HL-60/S4 treated with phorbol 12-myristate 13-acetate at 8.2 ng/mL for 4 days and 3 days (cell line): Measurements from ENCODE around the gene RAB44.

ENCODE experiments used
- in situ Hi-C: fragments of 300-500 bp; cut with MboI; formaldehyde crosslinking; loops from 2 replicates; pipeline ENCODE4 v1.15.0; 2022; ENCODE audit warnings: low sequenced_read_pairs

RAB44 gene

GRCh38 chr6:36685926-36686667 is 11.5 kb upstream of the RAB44 start:
- in situ Hi-C loops = no loop called here

GRCh38 chr6:36686668-36687513 is 10.7 kb upstream of the RAB44 start:
- in situ Hi-C loops = no loop called here

DNA sequence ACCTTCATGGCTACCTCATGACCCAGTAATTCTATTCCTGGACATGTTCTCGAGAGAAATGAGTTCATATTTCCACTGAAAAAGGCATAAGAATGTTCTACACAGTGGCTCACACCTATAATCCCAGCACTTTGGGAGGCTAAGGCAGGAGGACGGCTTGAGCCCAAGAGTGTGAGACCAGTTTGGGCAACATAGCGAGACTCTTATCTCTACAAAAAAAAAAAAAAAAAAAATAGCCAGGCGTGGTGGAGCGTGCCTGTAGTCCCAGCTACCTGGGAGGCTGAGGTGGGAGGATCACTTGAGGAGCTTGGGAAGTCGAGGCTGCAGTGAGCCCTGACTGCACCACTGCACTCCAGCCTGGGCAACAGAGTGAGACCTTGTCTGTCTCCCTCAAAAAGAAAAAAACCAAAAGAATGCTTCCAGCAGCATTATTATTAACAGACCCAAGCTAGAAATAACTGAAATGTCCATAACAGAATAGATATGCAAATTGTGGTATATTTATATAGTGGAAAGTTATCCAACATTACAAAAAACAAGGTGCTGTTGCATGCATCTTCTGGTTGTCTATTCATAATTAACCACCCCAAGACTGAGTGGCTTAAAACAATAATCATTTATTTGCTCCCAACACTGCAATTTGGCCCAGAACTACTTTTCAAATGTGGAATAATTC is 9.4 kb upstream of the RAB44 start:
- in situ Hi-C loops = no loop called here

DNA sequence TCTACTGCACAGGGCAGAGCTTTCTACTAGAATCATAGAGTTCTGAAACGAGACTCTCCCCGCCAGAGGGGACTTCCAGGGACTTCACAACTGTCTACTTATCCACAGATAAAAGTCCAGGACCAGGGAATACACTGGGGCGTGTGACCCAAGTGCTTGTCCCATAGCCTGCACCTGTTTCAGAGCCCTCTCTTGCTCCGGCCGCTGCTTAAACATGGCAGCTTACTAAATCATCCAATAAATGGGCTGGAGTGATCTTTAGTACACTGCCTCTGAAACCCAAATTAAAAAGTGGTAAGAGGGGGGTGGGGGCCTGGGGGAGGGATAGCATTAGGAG is 8.9 kb upstream of the RAB44 start:
- in situ Hi-C loops = no loop called here

- in situ Hi-C loops = no loop called here
Measured at GRCh38 chr6:36691011-36691410, 6.6 kb upstream of the RAB44 start.

DNA sequence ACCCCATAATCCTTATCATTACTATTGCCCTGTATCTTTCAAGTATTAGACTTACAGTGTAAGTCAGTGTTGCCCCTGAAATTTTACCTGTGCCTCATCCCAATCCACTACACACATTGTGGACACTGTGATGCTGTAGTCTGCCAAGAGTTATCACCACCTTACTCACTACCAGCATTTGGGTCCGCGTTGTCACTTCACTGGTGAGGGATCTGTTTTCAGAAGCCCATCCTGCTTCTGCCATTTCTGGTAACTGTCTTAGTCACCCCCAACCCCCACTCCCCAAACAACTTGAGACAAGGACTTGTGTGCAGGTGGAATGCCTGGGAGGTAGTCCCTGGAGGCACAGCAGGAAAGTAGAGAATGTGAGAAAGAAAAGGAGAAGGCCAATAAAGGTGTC is 6.0 kb upstream of the RAB44 start:
- in situ Hi-C loops = no loop called here

DNA sequence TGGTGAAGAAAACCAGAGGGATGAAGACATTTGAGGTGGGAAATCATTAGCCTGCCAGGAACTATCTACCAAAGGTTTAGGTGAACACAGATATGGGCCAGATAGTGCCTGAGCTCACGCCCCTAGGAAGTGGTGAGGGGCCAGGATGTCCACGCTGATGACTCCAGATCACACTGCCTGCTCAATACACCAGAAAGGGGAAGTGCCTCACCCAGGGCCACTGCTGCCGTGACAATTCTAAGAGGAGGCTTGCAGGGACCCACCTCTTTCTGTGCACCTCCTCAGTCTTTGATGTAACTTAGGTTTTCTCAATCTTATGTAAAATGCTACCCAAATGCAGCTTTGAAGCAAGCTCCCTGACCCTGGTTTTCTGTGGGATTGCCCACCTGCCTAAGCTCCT is 5.4 kb upstream of the RAB44 start:
- in situ Hi-C loops = no loop called here

DNA sequence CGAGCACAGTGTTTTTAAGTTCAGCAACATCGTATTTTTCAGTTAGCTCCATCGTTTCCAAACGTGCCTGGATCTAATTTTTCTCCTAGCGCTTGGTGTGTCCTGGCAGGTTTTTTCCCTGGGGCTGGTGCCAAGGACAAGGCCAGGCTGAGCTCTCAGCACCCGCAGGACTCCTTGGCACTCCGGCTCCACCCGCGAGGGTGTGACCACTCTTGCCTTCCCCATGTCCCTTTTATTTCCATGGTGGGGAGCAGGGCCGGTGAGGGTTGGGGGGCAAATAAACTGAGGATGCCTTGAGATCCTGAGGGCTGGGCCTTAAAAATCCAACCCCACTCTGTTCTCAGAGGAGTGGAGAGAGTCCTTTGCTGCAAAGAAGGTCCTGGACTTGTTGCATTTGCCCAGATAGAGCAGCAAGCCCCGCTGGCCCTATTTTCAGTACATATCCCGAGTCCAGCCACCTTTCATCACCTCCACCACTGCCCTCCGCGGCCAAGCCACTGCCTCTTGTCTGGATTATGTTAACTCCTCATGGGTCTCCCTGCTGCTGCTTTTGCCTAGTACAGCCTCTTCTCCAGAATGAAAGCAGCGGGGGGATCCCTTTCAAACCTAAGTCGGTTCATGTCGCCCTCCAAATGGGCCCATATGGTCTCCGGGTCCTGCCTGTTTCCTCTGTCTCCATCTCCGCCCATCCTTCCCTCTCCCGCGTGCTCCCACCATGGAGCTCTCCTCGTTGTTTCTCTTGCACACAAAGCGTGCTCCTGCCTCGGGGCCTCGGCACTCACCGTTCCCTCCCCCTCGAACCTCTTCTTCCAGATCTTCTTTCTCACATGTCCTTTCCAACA is 4.5 kb upstream of the RAB44 start:
- in situ Hi-C loops = no loop called here

DNA sequence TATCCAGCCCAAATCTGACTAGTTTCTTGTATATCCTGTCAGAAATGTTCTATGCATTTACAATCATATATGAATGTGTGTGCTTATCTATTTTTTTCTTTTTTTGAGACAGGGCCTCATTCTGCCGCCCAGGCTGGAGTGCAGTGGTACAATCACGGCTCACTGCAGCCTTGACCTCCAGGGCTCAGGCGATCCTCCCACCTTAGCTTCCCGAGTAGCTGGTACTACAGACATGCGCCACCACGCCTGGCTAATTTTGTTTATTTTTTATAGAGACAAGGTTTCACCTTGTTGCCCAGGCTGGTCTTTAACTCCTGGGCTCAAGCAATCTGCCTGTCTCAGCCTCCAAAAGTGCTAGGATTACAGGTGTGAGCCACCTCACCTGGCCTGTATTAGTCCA is 3.0 kb upstream of the RAB44 start:
- in situ Hi-C loops = no loop called here

GRCh38 chr6:36695414-36695813 is 2.2 kb upstream of the RAB44 start:
- in situ Hi-C loops = no loop called here

DNA sequence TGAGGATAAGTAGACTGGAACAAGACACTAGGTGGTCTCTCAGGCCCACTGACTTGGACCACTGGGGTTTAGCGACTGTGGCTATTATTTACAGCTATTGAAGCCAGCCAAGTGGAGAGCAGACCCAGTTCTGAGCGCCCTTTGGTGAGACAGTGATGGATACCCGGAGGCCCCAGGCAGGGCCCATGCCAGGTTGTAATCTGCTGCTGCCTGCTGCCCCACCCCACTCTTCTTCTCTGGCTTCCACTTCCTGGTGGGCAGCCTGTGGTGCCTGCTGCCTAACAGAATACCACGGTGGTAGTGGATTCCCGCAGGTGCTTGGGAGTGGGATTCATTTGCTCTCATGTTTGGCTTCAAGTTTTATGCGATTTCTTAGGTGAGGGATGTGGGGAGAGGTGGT is 570 bp downstream of the RAB44 start:
- in situ Hi-C loops = no loop called here

DNA sequence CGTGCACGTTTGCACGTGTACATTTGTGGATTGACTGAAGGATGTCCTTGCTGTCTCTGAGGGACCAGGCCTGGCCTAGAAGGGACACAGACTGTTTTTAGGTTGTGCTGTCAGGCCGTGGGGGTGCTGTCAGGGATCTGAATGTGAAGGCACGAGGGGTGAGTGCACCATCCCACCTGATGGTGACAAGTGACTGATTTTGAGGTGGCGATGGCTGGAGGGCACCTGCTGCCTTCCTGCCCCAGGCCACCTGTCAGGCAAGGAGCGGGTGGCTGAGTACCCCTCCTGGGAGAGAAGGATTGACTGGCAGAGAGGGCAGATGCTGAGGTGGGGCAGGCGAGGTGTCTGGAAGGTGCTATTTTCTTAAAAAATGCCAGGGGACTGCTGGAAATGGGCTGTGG is 1.2 kb downstream of the RAB44 start:
- in situ Hi-C loops = no loop called here

GRCh38 chr6:36699348-36699747 is 1.7 kb downstream of the RAB44 start:
- in situ Hi-C loops = no loop called here

- in situ Hi-C loops = no loop called here
Measured at GRCh38 chr6:36700071-36700812, 2.6 kb downstream of the RAB44 start.

GRCh38 chr6:36700831-36701230 is 3.2 kb downstream of the RAB44 start:
- in situ Hi-C loops = no loop called here

DNA sequence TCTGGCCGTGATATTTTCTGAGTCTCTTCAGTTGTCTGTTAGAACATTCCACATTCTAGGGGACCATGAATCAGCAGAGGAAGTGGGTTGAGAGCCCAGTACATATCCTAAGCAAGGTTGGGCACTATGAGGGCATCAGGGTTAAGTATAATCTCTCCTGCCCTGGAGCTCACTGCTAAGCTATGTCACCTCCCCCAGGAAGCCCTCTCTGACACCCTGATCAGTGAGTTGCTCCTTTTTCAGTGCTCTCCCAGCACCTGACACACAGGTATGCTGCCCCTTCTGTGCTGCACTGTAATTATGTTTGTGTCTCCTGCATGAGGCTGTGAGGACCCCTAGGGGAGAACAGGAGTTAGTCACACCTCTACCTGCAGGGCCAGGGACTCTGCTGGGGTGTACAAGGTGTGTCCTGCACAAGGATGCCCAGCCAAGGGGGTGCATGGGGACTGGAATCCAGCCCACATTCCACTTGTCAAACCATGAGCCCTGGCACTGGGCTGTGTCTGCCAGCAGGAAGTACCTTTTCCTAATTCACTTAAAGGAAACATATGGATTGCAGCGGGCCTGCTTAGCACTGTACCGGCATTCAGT is 3.9 kb downstream of the RAB44 start:
- in situ Hi-C loops = no loop called here

- in situ Hi-C loops = no loop called here
Measured at GRCh38 chr6:36702656-36703055, 5.0 kb downstream of the RAB44 start.

GRCh38 chr6:36703081-36703606 is 5.5 kb downstream of the RAB44 start:
- in situ Hi-C loops = no loop called here

- in situ Hi-C loops = no loop called here
Measured at GRCh38 chr6:36703982-36704381, 6.4 kb downstream of the RAB44 start.
